SU-DHL-6 (cell line): ENCODE data around the gene ITPKB.

Source experiments
- H2AFZ ChIP-seq: fragments of 200-600 bp; sonication (generic); 2 replicates; pipeline ENCODE4 v1.6.1; 2014; ENCODE audit warnings: low read depth, mild to moderate bottlenecking, moderate library complexity, mixed read lengths, antibody characterized with exemption, low read length; ENCODE audit not compliant: severe bottlenecking
- H3F3A ChIP-seq: fragments of 200-600 bp; shearing (Covaris generic); 2 replicates; pipeline ENCODE4 v1.6.0; 2016; ENCODE audit warnings: antibody characterized with exemption, mild to moderate bottlenecking; ENCODE audit not compliant: insufficient read depth
- H3K27ac ChIP-seq: fragments of 200-600 bp; sonication (generic); 2 replicates; pipeline ENCODE4 v1.5.1; 2016; ENCODE audit warnings: low read depth, mild to moderate bottlenecking, low read length, moderate library complexity, mixed read lengths
- H3K27me3 ChIP-seq: fragments of 200-600 bp; sonication (generic), shearing (Covaris generic); 2 replicates; pipeline ENCODE4 v1.6.0; 2014; ENCODE audit warnings: mild to moderate bottlenecking, low read length
- H3K36me3 ChIP-seq: fragments of 200-600 bp; sonication (generic); 2 replicates; pipeline ENCODE4 v1.6.1; 2014; ENCODE audit warnings: mild to moderate bottlenecking, low read length, mixed read lengths
- H3K4me2 ChIP-seq: fragments of 300-600, 200-600 bp; shearing (Covaris generic), sonication (generic); 2 replicates; pipeline ENCODE4 v1.6.0; 2014; ENCODE audit warnings: low read length, low read depth, mild to moderate bottlenecking; ENCODE audit not compliant: poor library complexity, severe bottlenecking
- H3K4me3 ChIP-seq: fragments of 200-600 bp; sonication (generic); 2 replicates; pipeline ENCODE4 v1.5.1; 2014; ENCODE audit warnings: antibody characterized with exemption, low read length, mild to moderate bottlenecking, mixed read lengths; ENCODE audit not compliant: insufficient read depth, poor library complexity, severe bottlenecking
- H3K79me2 ChIP-seq: fragments of 200-600 bp; sonication (generic); 2 replicates; pipeline ENCODE4 v1.6.1; 2014; ENCODE audit warnings: mild to moderate bottlenecking, low read length, moderate library complexity; ENCODE audit not compliant: insufficient read depth
- H3K9ac ChIP-seq: fragments of 200-600 bp; sonication (generic); 2 replicates; pipeline ENCODE4 v1.7.0; 2014; ENCODE audit warnings: mild to moderate bottlenecking, low read length
- H3K9me2 ChIP-seq: fragments of 200-600 bp; sonication (generic); replicated peaks from 2 replicates; pipeline ENCODE4 v1.6.1; 2014; ENCODE audit warnings: low read length; ENCODE audit not compliant: insufficient read depth
- H3K9me3 ChIP-seq: fragments of 200-600 bp; sonication (generic); 2 replicates; pipeline ENCODE4 v1.6.1; 2014; ENCODE audit warnings: low read length, mixed read lengths; ENCODE audit not compliant: insufficient read depth
- H4K20me1 ChIP-seq: fragments of 200-600 bp; sonication (generic); 2 replicates; pipeline ENCODE4 v1.6.1; 2014; ENCODE audit warnings: low read depth, mild to moderate bottlenecking, antibody characterized with exemption, low read length, moderate library complexity, mixed read lengths
- EZH2phosphoT487 ChIP-seq: fragments of 200-600 bp; sonication (generic), shearing (Covaris generic); conservative IDR thresholded peaks from 2 replicates; pipeline ENCODE4 v1.6.1; 2018; ENCODE audit warnings: mild to moderate bottlenecking, antibody characterized with exemption, low read length, moderate library complexity, mixed read lengths
- TF ChIP-seq, protein P1 (sequence below): fragments of 200-600 bp; sonication (generic); IDR thresholded peaks from one replicate; pipeline ENCODE4 v1.5.1; 2017; ENCODE audit warnings: antibody characterized with exemption, mild to moderate bottlenecking, low read length, moderate library complexity; ENCODE audit not compliant: insufficient read depth, poor library complexity, severe bottlenecking

ITPKB gene

DNA sequence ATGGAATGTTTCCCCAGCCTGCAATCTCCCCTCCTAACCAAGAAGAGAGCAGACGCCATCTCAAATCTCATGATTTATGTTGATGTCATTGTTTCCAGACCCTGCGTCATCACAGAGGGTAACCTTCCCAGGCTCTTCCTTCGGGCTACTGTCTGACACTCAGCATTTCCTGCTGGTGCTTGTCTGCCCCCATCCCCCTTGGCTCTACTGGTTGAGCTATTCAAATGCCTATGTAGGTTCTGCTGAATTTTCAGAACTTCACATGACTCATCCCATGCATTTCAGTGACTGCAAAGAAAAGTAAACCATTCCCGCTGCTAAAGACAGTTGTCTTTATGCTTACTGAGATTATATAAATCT is 24.8 kb upstream of the ITPKB start:
- no peak overlapping the region for H2AFZ ChIP-seq
- no peaks in the 10 kb centered on the region for H3K79me2 ChIP-seq
- H3K4me3 ChIP-seq, result no peak overlapping the region
- no peak overlapping the region for H3K9ac ChIP-seq
- H3K9me3 ChIP-seq, result no peaks in the 10 kb centered on the region
- no peaks in the 10 kb centered on the region for H3K9me2 ChIP-seq
- TF ChIP-seq EZH2phosphoT487, result no peak
- TF ChIP-seq, protein P1, sequence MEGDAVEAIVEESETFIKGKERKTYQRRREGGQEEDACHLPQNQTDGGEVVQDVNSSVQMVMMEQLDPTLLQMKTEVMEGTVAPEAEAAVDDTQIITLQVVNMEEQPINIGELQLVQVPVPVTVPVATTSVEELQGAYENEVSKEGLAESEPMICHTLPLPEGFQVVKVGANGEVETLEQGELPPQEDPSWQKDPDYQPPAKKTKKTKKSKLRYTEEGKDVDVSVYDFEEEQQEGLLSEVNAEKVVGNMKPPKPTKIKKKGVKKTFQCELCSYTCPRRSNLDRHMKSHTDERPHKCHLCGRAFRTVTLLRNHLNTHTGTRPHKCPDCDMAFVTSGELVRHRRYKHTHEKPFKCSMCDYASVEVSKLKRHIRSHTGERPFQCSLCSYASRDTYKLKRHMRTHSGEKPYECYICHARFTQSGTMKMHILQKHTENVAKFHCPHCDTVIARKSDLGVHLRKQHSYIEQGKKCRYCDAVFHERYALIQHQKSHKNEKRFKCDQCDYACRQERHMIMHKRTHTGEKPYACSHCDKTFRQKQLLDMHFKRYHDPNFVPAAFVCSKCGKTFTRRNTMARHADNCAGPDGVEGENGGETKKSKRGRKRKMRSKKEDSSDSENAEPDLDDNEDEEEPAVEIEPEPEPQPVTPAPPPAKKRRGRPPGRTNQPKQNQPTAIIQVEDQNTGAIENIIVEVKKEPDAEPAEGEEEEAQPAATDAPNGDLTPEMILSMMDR, result no peak
- no peak overlapping the region for H3K27ac ChIP-seq
- no peak overlapping the region for H3K4me2 ChIP-seq
- H3F3A ChIP-seq, result no peaks in the 10 kb centered on the region
- H4K20me1 ChIP-seq, result no peaks in the 10 kb centered on the region
- H3K36me3 ChIP-seq, result no peaks in the 10 kb centered on the region
- H3K27me3 ChIP-seq, result no peaks in the 10 kb centered on the region

DNA sequence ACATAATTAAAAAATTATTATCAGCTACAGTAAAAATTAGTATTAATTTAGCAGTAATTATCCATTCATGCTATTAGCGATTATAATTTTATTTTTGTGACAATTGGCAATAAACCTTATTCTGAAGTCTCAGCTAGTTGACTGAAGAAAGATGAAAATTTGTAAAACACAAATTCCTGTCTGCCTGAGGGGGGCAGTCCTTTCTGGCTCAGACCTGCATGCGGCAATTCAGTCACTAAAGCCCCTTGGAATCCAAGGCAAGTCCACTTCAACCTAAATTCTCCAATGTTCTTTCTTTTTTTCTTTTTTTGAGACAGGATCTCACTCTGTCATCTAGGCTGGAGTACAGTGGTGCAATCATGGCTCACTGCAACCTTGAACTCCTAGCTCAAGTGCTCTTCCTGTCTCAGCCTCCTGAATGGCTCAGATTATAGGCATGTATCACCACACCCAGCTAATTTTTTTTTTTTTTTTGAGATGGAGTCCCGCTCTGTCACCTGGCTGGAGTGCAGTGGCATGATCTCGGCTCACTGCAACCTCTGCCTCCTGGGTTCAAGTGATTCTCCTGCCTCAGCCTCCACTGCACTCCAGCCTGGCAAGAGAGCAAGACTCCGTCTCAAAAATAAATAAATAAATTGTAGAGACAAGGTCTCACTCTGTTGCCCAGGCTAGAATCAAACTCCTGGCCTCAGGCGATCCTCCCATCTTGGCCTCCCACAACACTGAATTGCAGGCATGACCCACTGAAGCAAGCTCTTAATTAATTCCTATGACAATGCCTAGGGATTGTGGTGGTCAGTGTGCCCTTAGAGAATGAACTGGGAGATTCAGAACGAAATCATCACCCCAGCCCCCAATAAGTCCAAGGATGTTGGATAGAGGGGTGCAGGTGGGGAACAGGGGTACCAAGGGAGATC is 24.2 kb upstream of the ITPKB start:
- Histone ChIP-seq H3K4me2 (no peak overlapping the region), H3K4me3 (no peak overlapping the region), H3K9ac (no peak overlapping the region), H4K20me1 (no peaks in the 10 kb centered on the region), H3K27ac (no peak overlapping the region), H3K9me3 (no peaks in the 10 kb centered on the region), H2AFZ (no peak overlapping the region), H3K9me2 (no peaks in the 10 kb centered on the region), H3K36me3 (no peaks in the 10 kb centered on the region), H3K79me2 (no peaks in the 10 kb centered on the region), H3F3A (no peaks in the 10 kb centered on the region), H3K27me3 (no peaks in the 10 kb centered on the region)
- TF ChIP-seq, protein P1, result no peak
- TF ChIP-seq EZH2phosphoT487, result no peak

DNA sequence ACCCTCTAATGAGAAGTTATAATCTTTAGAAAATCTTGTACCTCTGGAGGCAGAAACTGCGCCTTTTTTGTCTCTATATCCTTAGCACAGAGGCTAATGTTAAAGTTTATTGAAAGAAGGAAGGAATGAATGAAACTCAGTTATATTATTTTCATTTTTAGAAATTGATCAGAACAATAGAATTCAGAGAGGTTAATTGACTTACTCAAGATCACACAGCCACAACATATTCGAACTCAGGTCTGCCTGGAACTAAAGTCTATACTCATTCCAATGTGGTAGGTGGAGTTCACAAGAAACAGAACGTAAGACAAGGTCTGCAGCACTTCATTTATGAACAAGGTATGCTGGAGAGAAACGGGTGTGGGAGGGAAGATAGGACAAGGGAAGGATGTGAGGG is 23.0 kb upstream of the ITPKB start:
- no peaks in the 10 kb centered on the region for H3K36me3 ChIP-seq
- no peaks in the 10 kb centered on the region for H3K9me3 ChIP-seq

More for the DNA sequence above, 23.0 kb upstream of the ITPKB start:
- H3K4me3 ChIP-seq, result no peak overlapping the region
- no peak for TF ChIP-seq EZH2phosphoT487
- TF ChIP-seq, protein P1, result no peak
- no peaks in the 10 kb centered on the region for H3K9me2 ChIP-seq
- H2AFZ ChIP-seq, result no peak overlapping the region
- H3F3A ChIP-seq, result no peaks in the 10 kb centered on the region
- H3K4me2 ChIP-seq, result no peak overlapping the region
- H4K20me1 ChIP-seq, result no peaks in the 10 kb centered on the region
- no peak overlapping the region for H3K27ac ChIP-seq
- H3K79me2 ChIP-seq, result no peaks in the 10 kb centered on the region
- no peak overlapping the region for H3K9ac ChIP-seq
- no peaks in the 10 kb centered on the region for H3K27me3 ChIP-seq
